RWPE1 (cell line): Measurements from ENCODE around the gene OSBPL6.
A peak's percentile ranks its signal among the peaks of the same experiment; 100 is the strongest.

Experiments
- CTCF ChIA-PET: fragments of 350-600 bp; sonication (Branson Sonifier 250); formaldehyde crosslinking; extraction: SDS; loops from one replicate; lab custom pipeline; 2021; lab: Yijun Ruan, JAX
- POLR2A ChIA-PET: fragments of 400-600 bp; formaldehyde crosslinking; extraction: SDS; loops from one replicate; lab custom pipeline; 2020; ENCODE audit warnings: antibody characterized with exemption; ENCODE audit not compliant: low non-redundant PET; lab: Yijun Ruan, JAX
- DNase-seq: peaks from one replicate; pipeline ENCODE4 v3.0.0; 2012; ENCODE audit warnings: low spot score
- H3K27ac ChIP-seq: fragments of 450-650 bp; 2 replicates; pipeline ENCODE4 v1.5.1; 2017
- CTCF ChIP-seq: fragments of 450-650 bp; conservative IDR thresholded peaks from 2 replicates; pipeline ENCODE4 v1.5.1; 2017; ENCODE audit warnings: low read depth, mild to moderate bottlenecking

OSBPL6 gene

GRCh38 chr2:178366412-178366811, 172.1 kb downstream of the OSBPL6 start:
- POLR2A ChIA-PET: no interaction called here
- no peak overlapping the region for H3K27ac ChIP-seq
- TF ChIP-seq CTCF: no peak

GRCh38 chr2:178367344-178367743, 173.0 kb downstream of the OSBPL6 start:
- POLR2A ChIA-PET: no interaction called here
- no peak for DNase-seq
- CTCF ChIA-PET: no interaction called here
- H3K27ac ChIP-seq: no peak overlapping the region
- TF ChIP-seq CTCF: no peak

More at GRCh38 chr2:178366412-178366811, 172.1 kb downstream of the OSBPL6 start:
- CTCF ChIA-PET: interaction anchor here (0.6 kb wide), 1 partner anchor 87 kb away, joined by 3 read pairs; no protein-coding TSS in a partner anchor
- no peak for DNase-seq

- POLR2A ChIA-PET: no interaction called here
- TF ChIP-seq CTCF: no peak
- CTCF ChIA-PET: interaction anchor here (0.7 kb wide), 1 partner anchor 15 kb away, joined by 3 read pairs; no protein-coding TSS in a partner anchor
- H3K27ac ChIP-seq: no peak overlapping the region
- peak; percentile 20 for DNase-seq
These were observed 180.6 kb downstream of the OSBPL6 start for GRCh38 chr2:178374865-178375264.

GRCh38 chr2:178377046-178377445, 182.7 kb downstream of the OSBPL6 start:
- ChIA-PET CTCF (no interaction called here), POLR2A (no interaction called here)

GRCh38 chr2:178379162-178380004, 185.1 kb downstream of the OSBPL6 start:
- ChIA-PET CTCF (no interaction called here), POLR2A (no interaction called here)
- no peak overlapping the region for H3K27ac ChIP-seq
- TF ChIP-seq CTCF: no peak
- no peak for DNase-seq

More at GRCh38 chr2:178377046-178377445, 182.7 kb downstream of the OSBPL6 start:
- TF ChIP-seq CTCF: no peak
- no peak overlapping the region for H3K27ac ChIP-seq
- no peak for DNase-seq

- no peak for TF ChIP-seq CTCF
- DNase-seq: no peak
- POLR2A ChIA-PET: no interaction called here
- no peak overlapping the region for H3K27ac ChIP-seq
- CTCF ChIA-PET: no interaction called here
These were observed 186.5 kb downstream of the OSBPL6 start for GRCh38 chr2:178380763-178381162.
